Stimulated activated CD8-positive, alpha-beta memory T cell treated with anti-CD3 and anti-CD28 coated beads, Interleukin-7, amount 100 ng/mL, for 1 hour (primary cell): ENCODE results near the gene CTSH.
A peak's percentile ranks its signal among the peaks of the same experiment; 100 is the strongest.
"Not testable (repeated sequence)": the region's sequence is repeated elsewhere in the genome, so short reads cannot be mapped to it uniquely, and the experiment has no call there.

Experiments used
- DNase-seq, 2 donors: peaks; one replicate each; pipeline ENCODE4 v3.0.0-alpha.2; 2020; ENCODE audit warnings: low read depth in 2 of 2

CTSH gene

DNA sequence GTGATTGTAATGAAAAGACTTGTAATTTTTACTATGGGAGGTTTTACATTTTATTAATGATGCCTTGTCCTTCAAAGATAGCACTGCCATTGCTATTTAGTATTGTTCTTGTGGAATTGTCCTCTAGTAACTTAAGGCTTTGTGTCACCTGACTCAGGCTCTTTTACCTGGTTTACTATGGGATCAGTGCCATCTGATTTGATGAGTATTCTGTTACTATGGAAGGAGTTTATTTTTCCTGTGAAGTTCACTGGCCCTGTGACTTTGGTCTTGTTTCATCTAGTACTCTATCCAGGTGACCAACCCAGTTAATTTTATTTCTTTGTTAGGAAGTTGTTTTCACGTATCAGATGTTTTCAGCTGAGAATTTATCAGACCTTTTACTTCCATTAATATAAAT is 63.2 kb downstream of the CTSH start:
- DNase-seq = no peak

DNA sequence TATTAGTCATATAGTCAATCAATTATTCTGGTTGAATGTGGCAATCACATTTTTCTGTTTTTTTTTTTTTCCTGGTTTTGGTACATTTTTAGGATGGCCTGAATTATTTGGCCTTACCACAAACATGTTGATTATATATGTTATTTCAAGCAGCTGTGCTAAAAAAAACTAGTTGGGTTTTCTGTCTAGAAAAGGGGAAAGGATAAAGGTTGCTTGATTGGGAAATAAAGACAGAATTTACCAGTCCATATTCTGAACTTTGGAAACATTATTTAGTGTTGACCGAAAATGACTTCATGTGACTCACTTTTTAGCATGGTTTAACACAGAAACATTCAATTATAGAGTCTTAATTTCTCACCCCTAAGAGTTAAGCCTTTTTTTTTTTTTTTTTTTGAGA is 64.0 kb downstream of the CTSH start:
- no peak for DNase-seq

DNA sequence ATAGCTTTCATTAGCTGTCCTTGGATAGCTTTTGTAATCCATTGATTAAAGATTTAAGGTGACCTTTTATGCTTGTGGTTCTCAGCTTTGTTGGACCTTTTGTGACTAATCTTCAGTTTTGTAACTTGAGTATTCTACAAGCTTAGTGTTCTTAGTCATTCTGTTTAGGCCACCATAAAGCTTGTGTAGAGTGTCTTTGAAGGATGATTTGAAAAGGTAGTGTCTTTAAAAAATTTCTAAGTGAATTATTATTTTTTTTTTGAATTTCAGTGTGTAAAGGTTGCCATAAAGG is 64.7 kb downstream of the CTSH start:
- no peak for DNase-seq

DNA sequence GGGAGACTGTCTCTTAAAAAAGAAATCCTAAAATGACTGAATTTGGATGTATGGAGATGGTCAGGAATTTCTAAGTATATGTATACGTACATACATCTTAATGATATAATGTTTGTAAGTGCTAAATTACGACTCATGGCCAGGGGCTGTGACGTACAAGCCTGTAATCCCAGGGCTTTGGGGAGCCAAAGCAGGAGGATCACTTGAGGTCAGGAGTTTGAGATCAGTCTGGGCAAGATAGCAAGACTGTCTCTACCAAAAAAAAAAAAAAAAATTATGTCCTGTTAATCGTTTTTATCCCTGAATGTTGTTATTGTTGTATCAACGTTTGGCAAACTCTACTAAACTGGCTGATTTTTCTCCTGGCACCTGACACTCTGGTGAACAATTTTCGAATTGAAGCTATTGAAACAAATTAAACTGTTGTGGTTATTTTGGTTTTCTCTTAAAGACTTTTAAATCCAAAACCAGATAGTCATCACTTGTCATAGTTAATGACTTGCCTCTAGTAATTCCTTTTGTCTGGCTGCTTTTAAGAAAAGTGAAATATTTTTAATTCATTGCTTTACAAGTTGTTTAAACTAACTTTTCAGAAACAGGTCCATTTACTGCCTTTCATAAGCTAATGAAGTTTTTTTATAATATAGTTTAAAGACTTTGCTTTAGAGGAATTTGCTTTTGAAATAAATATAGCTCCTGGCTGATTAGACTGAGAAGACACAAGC is 65.2 kb downstream of the CTSH start:
- no peak for DNase-seq

DNA sequence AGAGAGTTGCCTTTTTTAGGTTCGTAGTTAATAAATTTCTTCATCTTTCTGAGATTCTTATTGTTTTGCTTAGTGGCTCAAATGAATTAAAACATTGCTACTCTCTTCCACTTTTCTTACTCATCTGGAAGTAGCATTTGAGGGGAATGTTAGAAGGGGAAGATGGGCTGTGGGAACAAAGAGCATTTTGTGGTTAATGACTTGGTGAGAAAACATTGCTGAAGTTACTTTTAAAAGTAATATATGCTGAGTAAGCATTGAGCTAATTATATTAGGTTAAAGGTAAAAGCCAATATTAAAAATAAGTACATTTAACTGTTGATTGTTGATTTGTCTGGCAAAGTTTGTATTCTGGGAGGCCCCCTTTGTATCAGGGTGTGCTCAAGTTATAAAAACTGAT is 66.5 kb downstream of the CTSH start:
- DNase-seq = no peak

DNA sequence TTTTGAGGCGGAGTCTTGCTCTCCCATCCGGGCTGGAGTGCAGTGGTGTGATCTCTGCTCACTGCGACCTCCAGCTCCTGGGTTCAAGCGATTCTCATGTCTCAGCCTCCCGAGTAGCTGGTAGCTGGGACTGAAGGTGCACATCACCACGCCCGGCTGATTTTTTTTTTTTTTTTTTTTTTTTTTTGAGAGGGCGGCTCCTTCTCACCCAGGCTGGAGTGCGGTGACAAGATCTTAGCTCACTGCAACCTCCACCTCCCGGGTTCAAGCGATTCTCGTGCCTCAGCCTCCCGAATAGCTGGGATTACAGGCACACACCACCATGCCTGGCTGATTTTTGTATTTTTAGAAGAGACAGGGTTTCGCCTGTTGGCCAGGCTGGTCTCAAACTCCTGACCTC is 67.9 kb downstream of the CTSH start:
- DNase-seq = not testable (repeated sequence)

DNA sequence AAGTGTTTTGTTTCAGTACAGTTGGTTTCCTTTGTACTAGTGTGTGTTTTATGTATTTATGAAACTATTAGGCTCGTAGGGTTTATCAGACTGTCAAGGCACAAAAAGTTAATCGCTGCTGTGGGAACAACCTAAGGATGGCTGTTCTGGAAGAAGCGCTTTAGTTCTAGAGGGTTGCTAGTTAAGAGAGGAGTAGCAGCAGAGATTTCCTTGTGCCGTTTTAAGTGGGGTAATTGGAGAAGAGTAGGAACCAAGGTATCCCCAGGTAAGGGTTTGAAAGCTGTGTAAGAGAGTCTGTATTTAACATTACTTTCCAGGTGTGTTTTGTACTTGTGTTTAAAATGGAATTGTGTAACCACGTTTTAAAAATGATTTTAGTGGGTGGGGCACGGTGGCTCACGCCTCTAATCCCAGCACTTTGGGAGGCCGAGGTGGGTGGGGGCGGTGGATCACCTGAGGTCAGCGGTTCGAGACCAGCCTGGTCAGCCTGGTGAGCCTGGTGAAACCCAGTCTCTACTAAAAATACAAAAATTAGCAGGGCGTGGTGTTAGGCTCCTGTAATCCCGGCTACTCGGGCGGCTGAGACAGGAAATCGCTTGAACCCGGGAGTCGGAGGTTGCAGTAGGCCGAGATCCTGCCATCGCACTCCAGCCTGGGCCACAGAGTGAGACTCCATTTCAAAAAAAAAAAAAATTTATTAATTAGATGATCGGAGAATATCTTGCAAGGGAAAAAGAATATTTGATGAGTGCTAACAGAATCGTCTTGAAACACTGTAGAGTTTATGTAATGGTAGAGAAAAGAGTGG is 69.5 kb downstream of the CTSH start:
- DNase-seq = no peak

DNA sequence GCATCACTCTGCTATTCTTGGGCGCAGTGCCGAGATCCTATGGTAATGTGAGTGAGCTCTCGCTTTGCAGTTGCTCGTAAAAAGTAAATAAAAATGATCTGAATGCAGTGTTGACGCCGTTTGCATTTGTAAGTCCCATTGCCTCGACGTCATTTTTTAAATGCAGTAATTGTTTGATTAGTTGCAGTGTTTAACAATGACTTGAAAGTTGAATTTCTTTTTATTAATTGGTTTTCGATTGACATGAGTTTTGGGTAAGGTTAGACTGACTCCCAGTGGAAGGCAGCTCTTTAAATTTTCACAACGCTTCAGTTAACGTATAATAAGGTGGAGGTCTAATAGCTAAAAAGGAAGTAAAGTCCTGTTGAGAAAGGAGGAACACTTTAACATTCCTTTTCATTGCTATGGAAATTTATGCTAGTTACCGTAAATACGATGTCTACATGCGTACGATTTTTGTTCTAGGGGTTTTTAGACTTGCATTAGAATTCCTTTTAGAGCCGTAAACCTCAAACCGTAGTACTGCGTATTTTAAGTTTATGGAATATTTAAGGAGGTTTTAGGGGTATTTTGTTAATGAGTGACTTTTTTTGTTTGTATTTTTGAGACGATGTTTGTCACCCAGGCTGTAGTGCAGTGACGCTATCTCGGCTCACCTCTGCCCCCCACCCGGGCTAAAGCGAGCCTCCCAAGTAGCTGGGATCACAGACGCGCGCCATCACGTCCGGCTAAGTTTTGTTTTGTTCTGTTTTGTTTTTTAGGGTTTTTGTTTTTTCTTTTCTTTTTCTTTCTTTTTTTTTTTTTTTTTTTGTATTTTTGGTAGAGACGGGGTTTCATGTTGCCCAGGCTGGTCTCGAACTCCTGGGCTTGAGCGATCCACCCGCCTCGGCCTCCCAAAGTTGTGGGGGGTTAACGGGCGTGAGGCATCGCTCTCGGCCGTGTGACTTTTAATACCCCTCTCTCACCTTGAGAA is 70.8 kb downstream of the CTSH start:
- no peak for DNase-seq

DNA sequence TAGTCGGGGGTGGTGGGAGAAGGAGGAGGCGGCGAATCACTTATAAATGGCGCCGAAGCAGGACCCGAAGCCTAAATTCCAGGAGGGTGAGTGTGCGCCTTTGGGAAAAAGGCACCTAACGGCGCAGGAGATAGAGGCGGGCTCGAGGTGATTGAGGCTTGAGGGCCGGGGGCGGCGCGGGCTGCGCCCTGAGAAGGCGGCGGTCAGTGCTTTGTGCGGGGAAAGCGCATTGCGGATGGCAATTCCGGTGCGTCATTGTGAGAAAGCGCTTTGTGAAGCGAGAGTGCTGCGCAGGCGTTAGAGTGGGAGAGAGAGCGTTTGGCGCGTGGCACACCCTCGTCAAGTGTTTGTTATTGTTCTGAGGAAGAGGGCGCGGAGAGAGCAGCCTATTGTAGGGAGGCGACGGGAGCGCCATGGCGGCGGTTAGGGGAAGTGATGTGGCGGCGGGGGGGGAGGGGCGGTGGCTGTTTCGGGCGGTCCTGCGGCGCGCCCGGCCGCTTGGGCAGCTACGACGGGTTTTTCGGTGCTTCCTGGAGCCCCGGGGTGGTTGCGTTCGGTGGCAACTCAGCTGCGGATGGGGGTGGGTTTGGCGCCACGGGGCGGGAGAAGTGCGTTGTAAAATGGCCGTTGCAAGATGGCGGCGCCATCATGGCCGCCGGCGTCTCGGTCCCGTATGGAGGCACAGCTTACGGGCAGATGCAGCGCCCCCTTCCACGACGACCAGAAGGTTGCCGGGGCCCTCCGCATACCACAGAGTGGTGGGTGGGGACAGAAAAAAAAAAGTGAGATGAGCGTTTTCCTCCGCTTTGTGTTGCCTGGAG is 71.7 kb downstream of the CTSH start:
- DNase-seq = peak; percentile 68 to 71

DNA sequence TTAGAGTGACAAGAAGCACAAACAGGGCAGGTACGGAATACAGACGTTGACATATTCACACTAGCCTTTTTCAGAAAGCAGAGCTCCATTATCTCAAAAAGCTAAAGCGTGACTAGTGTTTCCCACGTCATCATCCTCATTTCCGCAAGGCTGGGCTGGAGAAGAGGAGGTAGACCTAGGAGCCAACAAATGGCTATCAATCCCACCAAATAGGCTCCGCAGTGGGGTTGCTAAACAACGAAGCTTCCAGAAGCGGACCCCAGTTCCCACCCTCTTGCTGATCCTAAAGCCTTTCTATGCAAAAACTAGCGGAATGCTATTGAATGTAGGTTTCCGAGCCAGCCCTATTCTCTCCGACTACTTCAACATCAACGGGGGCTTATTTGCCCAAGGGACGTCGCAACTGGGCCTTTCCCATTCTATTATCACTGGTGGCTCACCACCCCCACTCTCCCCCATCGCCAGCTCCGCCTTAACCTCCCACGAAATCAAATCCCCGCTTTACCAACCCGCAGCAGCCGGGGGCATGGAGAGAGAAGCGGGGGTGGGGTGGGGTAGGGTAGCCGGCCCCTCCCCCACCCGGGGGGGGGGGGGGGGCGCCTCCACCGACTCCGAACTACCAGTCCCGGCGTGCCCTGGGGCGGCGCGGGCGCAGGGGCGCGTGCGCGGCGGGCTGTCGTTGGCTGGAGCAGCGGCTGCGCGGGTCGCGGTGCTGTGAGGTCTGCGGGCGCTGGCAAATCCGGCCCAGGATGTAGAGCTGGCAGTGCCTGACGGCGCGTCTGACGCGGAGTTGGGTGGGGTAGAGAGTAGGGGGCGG is 72.5 kb downstream of the CTSH start, which contains the start of gene MORF4L1:
MORF4L1 (plus strand) TSS at position 736 of the 817 bp plus-strand sequence. CDS start 128 bp downstream, outside the sequence.
- DNase-seq = peak; percentile 89 to 92

DNA sequence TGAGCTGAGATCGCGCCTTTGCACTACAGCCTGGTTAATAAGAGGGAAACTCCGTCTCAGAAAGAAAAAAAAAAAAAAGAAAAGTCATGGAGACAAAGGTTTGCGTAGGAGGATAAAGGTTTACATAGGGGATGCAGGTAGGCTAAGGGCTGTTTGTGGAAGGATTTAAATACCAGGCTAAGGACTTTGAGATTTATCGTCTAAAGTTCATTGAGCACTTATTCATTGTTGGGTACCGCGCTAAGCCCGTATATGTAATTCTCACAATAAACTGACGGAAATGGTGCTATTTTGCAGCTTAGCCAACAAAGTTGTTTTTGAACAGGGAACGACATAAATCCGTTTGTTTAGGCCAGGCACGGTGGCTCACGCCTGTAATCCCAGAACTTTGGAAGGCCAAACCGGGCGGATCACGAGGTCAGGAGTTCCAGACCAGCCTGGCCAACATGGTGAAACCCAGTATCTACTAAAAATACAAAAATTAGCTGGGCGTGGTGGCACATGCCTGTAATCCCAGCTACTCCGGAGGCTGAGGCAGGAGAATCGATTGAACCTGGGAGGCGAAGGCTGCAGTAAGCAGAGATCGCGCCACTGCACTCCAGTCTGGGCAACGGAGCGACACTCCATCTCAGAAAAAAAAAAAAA is 73.2 kb downstream of the CTSH start:
- not testable (repeated sequence) for DNase-seq
